Kidney epithelial cell (primary cell): ENCODE results near the gene ISY1. TPM values are rescaled to one million over a fixed set of nuclear protein-coding genes. Genes with fewer than 3 reads are reported as not detected.
"Not testable (repeated sequence)": the region's sequence is repeated elsewhere in the genome, so short reads cannot be mapped to it uniquely, and the experiment has no call there.

ENCODE experiments used
- DNase-seq: peaks from one replicate; pipeline ENCODE4 v3.0.0-alpha.2; 2010; ENCODE audit warnings: low read depth
- H3K27me3 ChIP-seq: 2 replicates; pipeline ENCODE4 v1.6.0; 2011; ENCODE audit warnings: low read length; ENCODE audit not compliant: control insufficient read depth, insufficient read depth
- H3K36me3 ChIP-seq: 2 replicates; pipeline ENCODE4 v1.5.1; 2011; ENCODE audit warnings: low read length; ENCODE audit not compliant: control insufficient read depth, insufficient read depth
- H3K4me3 ChIP-seq: 2 replicates; pipeline ENCODE4 v1.5.1; 2011; ENCODE audit warnings: low read depth, mild to moderate bottlenecking, control low read depth, low read length
- CTCF ChIP-seq: IDR thresholded peaks from 2 replicates; pipeline ENCODE4 v1.5.1; 2011; ENCODE audit warnings: mild to moderate bottlenecking, moderate library complexity, low read length, control low read depth, inconsistent platforms; ENCODE audit not compliant: insufficient read depth, poor library complexity, severe bottlenecking
- total RNA-seq: library from RNA; depleted of rRNA; stranded (reverse); fragments of >200 nt; gene quantifications from 2 replicates; pipeline ENCODE4 v1.2.3, GENCODE V29; 2015

Gene ISY1
- total RNA-seq, 1 donor from 2014 or later: 27.7 TPM

GRCh38 chr3:129112308-129113052, 48.4 kb downstream of the ISY1 start:
- no peak for TF ChIP-seq CTCF
- Histone ChIP-seq H3K4me3 (no peak overlapping the region), H3K27me3 (no peaks in the 10 kb centered on the region), H3K36me3 (no peaks in the 10 kb centered on the region)
- DNase-seq: peak; percentile 19

GRCh38 chr3:129111076-129111780, 49.6 kb downstream of the ISY1 start:
- H3K36me3 ChIP-seq, DNase-seq, H3K27me3 ChIP-seq, H3K4me3 ChIP-seq: not testable (repeated sequence)

- Histone ChIP-seq H3K27me3 (no peaks in the 10 kb centered on the region), H3K4me3 (no peak overlapping the region), H3K36me3 (peaks cover 2% of the 10 kb centered on the region)
- no peak for TF ChIP-seq CTCF
- no peak for DNase-seq
Measured at GRCh38 chr3:129107793-129108192, 53.1 kb downstream of the ISY1 start.

GRCh38 chr3:129106866-129107565, 53.8 kb downstream of the ISY1 start:
- DNase-seq: no peak
- no peak overlapping the region for H3K4me3 ChIP-seq
- TF ChIP-seq CTCF: no peak
- H3K36me3 ChIP-seq: peaks cover 2% of the 10 kb centered on the region
- no peaks in the 10 kb centered on the region for H3K27me3 ChIP-seq

- Histone ChIP-seq H3K27me3 (no peaks in the 10 kb centered on the region), H3K36me3 (peaks cover 2% of the 10 kb centered on the region), H3K4me3 (no peak overlapping the region)
- DNase-seq: no peak
- TF ChIP-seq CTCF: no peak
Measured at GRCh38 chr3:129106320-129106719, 54.5 kb downstream of the ISY1 start.

GRCh38 chr3:129105862-129106261, 55.0 kb downstream of the ISY1 start:
- no peak for TF ChIP-seq CTCF
- Histone ChIP-seq H3K4me3 (no peak overlapping the region), H3K36me3 (peaks cover 2% of the 10 kb centered on the region), H3K27me3 (no peaks in the 10 kb centered on the region)
- DNase-seq: no peak
